ENCODE results near the gene CDK7. TPM values are rescaled to one million over a fixed set of nuclear protein-coding genes. Genes with fewer than 3 reads are reported as not detected.
A peak's percentile ranks its signal among the peaks of the same experiment; 100 is the strongest.

Gene CDK7
- total RNA-seq, 1 experiment from 2014 or later: 51.6 TPM

GRCh38 chr5:69261034-69261433, 26.3 kb downstream of the CDK7 start:
- H3K4me2 ChIP-seq: no peak overlapping the region
- H3F3A ChIP-seq (ENCODE audit: insufficient read depth, low read depth): 0 out of 2 replicates have a peak, but pooled peaks cover 4% of the 10 kb centered on the region
- intact Hi-C loops (cut with micrococcal nuclease; ENCODE audit: unreplicated experiment): no loop called here
- no peak overlapping the region for H3K4me3 ChIP-seq
- H4K20me1 ChIP-seq (ENCODE audit: insufficient read depth): no peaks in the 10 kb centered on the region; the same call in 1 of the 2 replicates
- no peaks in the 10 kb centered on the region for H3K79me2 ChIP-seq (ENCODE audit: low read depth)
- ChIA-PET POLR2A (ENCODE audit: unreplicated experiment) (no interaction called here), CTCF (no interaction called here)
- H2AFZ ChIP-seq: no peak overlapping the region
- H3K36me3 ChIP-seq (ENCODE audit: low read depth): peaks cover 49% of the 10 kb centered on the region
- TF ChIP-seq EZH2 (IDR thresholded peaks at IDR 0.05; ENCODE audit: low read depth) (no peak), CTCF (conservative IDR thresholded peaks at IDR 0.05) (no peak)
- H3K27ac ChIP-seq: no peak overlapping the region
- no peak for DNase-seq
- no peaks in the 10 kb centered on the region for H3K27me3 ChIP-seq (ENCODE audit: insufficient read depth, low read depth)
- H3K9me3 ChIP-seq (ENCODE audit: insufficient read depth, low read depth): no peaks in the 10 kb centered on the region
- no peaks in the 10 kb centered on the region for H3K4me1 ChIP-seq (replicated peaks; ENCODE audit: insufficient read depth)
- H3K9me2 ChIP-seq (ENCODE audit: insufficient read depth): no peaks in the 10 kb centered on the region
- no TSS peak for BruUV-seq (replicated peaks)

GRCh38 chr5:69265931-69266330, 31.2 kb downstream of the CDK7 start:
- CTCF ChIA-PET: no interaction called here

GRCh38 chr5:69268899-69269298, 34.2 kb downstream of the CDK7 start:
- no peaks in the 10 kb centered on the region for H3K9me3 ChIP-seq (ENCODE audit: insufficient read depth, low read depth)
- no peaks in the 10 kb centered on the region for H3K27me3 ChIP-seq (ENCODE audit: insufficient read depth, low read depth)
- no peak overlapping the region for H2AFZ ChIP-seq
- H3K79me2 ChIP-seq (ENCODE audit: low read depth): no peaks in the 10 kb centered on the region
- H3K4me3 ChIP-seq: no peak overlapping the region
- TF ChIP-seq EZH2 (IDR thresholded peaks at IDR 0.05; ENCODE audit: low read depth) (no peak), CTCF (conservative IDR thresholded peaks at IDR 0.05) (no peak)
- no peak for DNase-seq
- 0 out of 2 replicates have a peak, but pooled peaks cover 3% of the 10 kb centered on the region for H4K20me1 ChIP-seq (ENCODE audit: insufficient read depth)
- H3K36me3 ChIP-seq (ENCODE audit: low read depth): peaks cover 23% of the 10 kb centered on the region
- ChIA-PET POLR2A (ENCODE audit: unreplicated experiment) (no interaction called here), CTCF (no interaction called here)
- no TSS peak for BruUV-seq (replicated peaks)
- intact Hi-C loops (cut with micrococcal nuclease; ENCODE audit: unreplicated experiment): loop anchor here (5.0 kb wide), 1 partner anchor 162 kb away; no protein-coding TSS in a partner anchor
- no peaks in the 10 kb centered on the region for H3K9me2 ChIP-seq (ENCODE audit: insufficient read depth)
- H3K4me2 ChIP-seq: no peak overlapping the region
- no peak overlapping the region for H3K27ac ChIP-seq
- H3F3A ChIP-seq (ENCODE audit: insufficient read depth, low read depth): peaks cover 20% of the 10 kb centered on the region; the same call in 1 of the 2 replicates
- no peaks in the 10 kb centered on the region for H3K4me1 ChIP-seq (replicated peaks; ENCODE audit: insufficient read depth)

More at GRCh38 chr5:69265931-69266330, 31.2 kb downstream of the CDK7 start:
- Histone ChIP-seq H3K36me3 (ENCODE audit: low read depth) (peaks cover 14% of the 10 kb centered on the region), H3K9me2 (ENCODE audit: insufficient read depth) (no peaks in the 10 kb centered on the region), H3K27me3 (ENCODE audit: insufficient read depth, low read depth) (no peaks in the 10 kb centered on the region), H3K27ac (no peak overlapping the region), H2AFZ (no peak overlapping the region), H3K9me3 (ENCODE audit: insufficient read depth, low read depth) (no peaks in the 10 kb centered on the region), H3K79me2 (ENCODE audit: low read depth) (no peaks in the 10 kb centered on the region), H3K4me1 (replicated peaks; ENCODE audit: insufficient read depth) (no peaks in the 10 kb centered on the region), H3K4me3 (no peak overlapping the region), H3F3A (ENCODE audit: insufficient read depth, low read depth) (peaks cover 13% of the 10 kb centered on the region; the same call in 1 of the 2 replicates), H3K4me2 (no peak overlapping the region), H4K20me1 (ENCODE audit: insufficient read depth) (0 out of 2 replicates have a peak, but pooled peaks cover under 1% of the 10 kb centered on the region)
- no peak for TF ChIP-seq EZH2 (IDR thresholded peaks at IDR 0.05; ENCODE audit: low read depth)
- TF ChIP-seq CTCF (conservative IDR thresholded peaks at IDR 0.05): peak; percentile 54; the same call in 1 of the 2 replicates
- DNase-seq: no peak
- intact Hi-C loops (cut with micrococcal nuclease; ENCODE audit: unreplicated experiment): loop anchor here (5.0 kb wide), 1 partner anchor 159 kb away; no protein-coding TSS in a partner anchor
- POLR2A ChIA-PET (ENCODE audit: unreplicated experiment): interaction anchor here (0.6 kb wide), 1 partner anchor 84 kb away, joined by 4 read pairs; no protein-coding TSS in a partner anchor
- no TSS peak for BruUV-seq (replicated peaks)
